ENCODE results near the gene MUC3A. TPM values are rescaled to one million over a fixed set of nuclear protein-coding genes. Genes with fewer than 3 reads are reported as not detected.

The MUC3A gene
- total RNA-seq, 2 donors from 2014 or later, result 0.52 to 3.0 TPM

- Histone ChIP-seq H3K27ac (no peak overlapping the region), H3K36me3 (replicated peaks in 1 of 2; ENCODE audit: insufficient read depth in 1 of 2, low read depth in 2 of 2) (no peaks in the 10 kb centered on the region), H3K4me3 (no peak overlapping the region), H3K4me1 (peaks cover 12% of the 10 kb centered on the region), H3K9me3 (no peaks in the 10 kb centered on the region), H3K27me3 (no peaks in the 10 kb centered on the region)
- intact Hi-C loops (cut with DNase I), result no loop called here
- ATAC-seq, result peak; percentile 69
- 48 to 53% methylated on average over 9 of the region's 9 CpGs for WGBS, 2 donors
- TF ChIP-seq POLR2A (IDR thresholded peaks at IDR 0.05), result no peak
- TF ChIP-seq CTCF (IDR thresholded peaks at IDR 0.05), result no peak
- no peak for DNase-seq
Measured at GRCh38 chr7:100942045-100942774, 7.1 kb upstream of the MUC3A start.

GRCh38 chr7:100943693-100944092, 5.6 kb upstream of the MUC3A start:
- 72 to 78% methylated on average over 5 of the region's 5 CpGs for WGBS, 2 donors
- Histone ChIP-seq H3K36me3 (replicated peaks in 1 of 2; ENCODE audit: insufficient read depth in 1 of 2, low read depth in 2 of 2) (no peaks in the 10 kb centered on the region), H3K9me3 (no peaks in the 10 kb centered on the region), H3K27ac (no peak overlapping the region), H3K4me3 (no peak overlapping the region), H3K27me3 (no peaks in the 10 kb centered on the region), H3K4me1 (peaks cover 12% of the 10 kb centered on the region)
- TF ChIP-seq POLR2A (IDR thresholded peaks at IDR 0.05) (no peak), CTCF (IDR thresholded peaks at IDR 0.05) (no peak)
- DNase-seq (no peak), ATAC-seq (no peak)
- intact Hi-C loops (cut with DNase I), result no loop called here

GRCh38 chr7:100944138-100944537, 5.2 kb upstream of the MUC3A start:
- DNase-seq (no peak), ATAC-seq (no peak)
- H3K27me3 ChIP-seq, result no peaks in the 10 kb centered on the region
- peaks cover 12% of the 10 kb centered on the region for H3K4me1 ChIP-seq
- TF ChIP-seq CTCF (IDR thresholded peaks at IDR 0.05) (no peak), POLR2A (IDR thresholded peaks at IDR 0.05) (no peak)
- WGBS, 2 donors, result 74 to 89% methylated on average over 4 of the region's 4 CpGs
- H3K36me3 ChIP-seq (replicated peaks in 1 of 2; ENCODE audit: insufficient read depth in 1 of 2, low read depth in 2 of 2), result no peaks in the 10 kb centered on the region
- no peaks in the 10 kb centered on the region for H3K9me3 ChIP-seq
- no peak overlapping the region for H3K4me3 ChIP-seq
- intact Hi-C loops (cut with DNase I), result no loop called here
- no peak overlapping the region for H3K27ac ChIP-seq

GRCh38 chr7:100946111-100946510, 3.2 kb upstream of the MUC3A start:
- TF ChIP-seq CTCF (IDR thresholded peaks at IDR 0.05) (no peak), POLR2A (IDR thresholded peaks at IDR 0.05) (no peak)
- H3K36me3 ChIP-seq (replicated peaks in 1 of 2; ENCODE audit: insufficient read depth in 1 of 2, low read depth in 2 of 2), result no peaks in the 10 kb centered on the region
- no peak overlapping the region for H3K27ac ChIP-seq
- H3K4me3 ChIP-seq, result no peak overlapping the region
- intact Hi-C loops (cut with DNase I), result no loop called here
- no peaks in the 10 kb centered on the region for H3K9me3 ChIP-seq
- peaks cover 12% of the 10 kb centered on the region for H3K4me1 ChIP-seq
- no peaks in the 10 kb centered on the region for H3K27me3 ChIP-seq
- DNase-seq (no peak), ATAC-seq (no peak)
- WGBS, 2 donors, result 78 to 83% methylated on average over 4 of the region's 4 CpGs

- Histone ChIP-seq H3K4me1 (peaks cover 12% of the 10 kb centered on the region), H3K9me3 (no peaks in the 10 kb centered on the region), H3K4me3 (no peak overlapping the region), H3K36me3 (replicated peaks in 1 of 2; ENCODE audit: insufficient read depth in 1 of 2, low read depth in 2 of 2) (no peaks in the 10 kb centered on the region), H3K27me3 (no peaks in the 10 kb centered on the region), H3K27ac (no peak overlapping the region)
- intact Hi-C loops (cut with DNase I), result no loop called here
- WGBS, 2 donors, result 82 to 84% methylated on average over 11 of the region's 11 CpGs
- ATAC-seq (no peak), DNase-seq (no peak)
- TF ChIP-seq POLR2A (IDR thresholded peaks at IDR 0.05), result no peak
- TF ChIP-seq CTCF (IDR thresholded peaks at IDR 0.05), result no peak
Measured at GRCh38 chr7:100946766-100947365, 2.5 kb upstream of the MUC3A start.

All from body of pancreas (tissue), 4 donors.